Inferior parietal cortex (tissue), 1 donor: Measurements from ENCODE around the gene UGT1A4.
A peak's percentile ranks its signal among the peaks of the same experiment; 100 is the strongest.

Experiments used
- DNase-seq: peaks from one replicate; pipeline ENCODE4 v3.0.0-alpha.2; 2016; ENCODE audit errors: extremely low spot score

UGT1A4 gene

GRCh38 chr2:233791151-233791882 is 72.8 kb downstream of the UGT1A4 start:
- no peak for DNase-seq

GRCh38 chr2:233791883-233792329 is 73.4 kb downstream of the UGT1A4 start:
- DNase-seq, result no peak

DNA sequence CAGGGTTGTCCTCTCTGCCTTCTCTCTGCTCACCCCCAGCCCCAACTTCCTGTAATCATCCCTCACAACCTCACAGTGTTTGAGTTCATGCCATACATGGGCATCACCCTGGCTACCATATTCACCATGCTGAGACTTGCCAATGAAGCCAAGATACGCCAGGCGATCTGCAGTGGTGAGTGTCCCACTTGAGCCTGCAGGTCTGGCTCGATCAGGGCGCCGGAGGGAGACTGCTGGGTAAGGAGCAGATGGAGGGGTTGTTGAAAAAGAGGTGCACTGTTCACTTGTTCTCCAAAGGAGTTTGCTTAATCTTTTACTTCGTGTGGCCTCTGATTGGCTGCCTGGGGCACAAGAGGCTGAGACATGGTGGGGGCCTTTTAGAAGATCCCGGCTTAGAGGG is 74.2 kb downstream of the UGT1A4 start:
- DNase-seq, result no peak

GRCh38 chr2:233793465-233794127 is 75.1 kb downstream of the UGT1A4 start:
- no peak for DNase-seq

DNA sequence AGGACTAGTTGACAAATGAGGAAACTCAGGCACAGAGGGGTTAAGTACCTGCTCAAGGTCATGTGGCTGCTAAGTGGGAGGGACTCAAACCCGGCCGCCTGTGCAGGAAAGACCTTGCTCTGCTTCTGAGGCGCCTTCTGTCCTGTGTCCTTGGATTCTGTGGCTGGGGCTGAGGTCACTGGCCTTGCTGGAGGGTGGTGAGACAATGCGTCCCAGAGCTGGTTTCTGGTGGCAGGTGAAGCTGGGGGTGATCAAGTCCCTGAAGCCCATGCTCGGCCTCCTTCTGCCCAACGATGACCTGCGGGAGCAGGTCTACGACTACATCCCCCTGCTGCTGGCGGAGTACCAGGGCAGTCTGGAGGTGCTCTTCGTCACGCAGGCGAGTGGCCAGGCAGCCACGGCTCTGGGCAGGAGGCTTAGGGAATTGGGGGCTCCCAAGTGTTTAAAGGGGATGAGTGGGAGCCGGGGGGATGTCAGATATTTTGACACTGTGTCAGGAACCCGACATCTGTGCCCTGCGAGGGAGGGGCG is 75.7 kb downstream of the UGT1A4 start:
- no peak for DNase-seq

- no peak for DNase-seq
Observed at GRCh38 chr2:233795735-233796171, 77.2 kb downstream of the UGT1A4 start.

- no peak for DNase-seq
Observed at GRCh38 chr2:233796254-233796653, 77.7 kb downstream of the UGT1A4 start.

DNA sequence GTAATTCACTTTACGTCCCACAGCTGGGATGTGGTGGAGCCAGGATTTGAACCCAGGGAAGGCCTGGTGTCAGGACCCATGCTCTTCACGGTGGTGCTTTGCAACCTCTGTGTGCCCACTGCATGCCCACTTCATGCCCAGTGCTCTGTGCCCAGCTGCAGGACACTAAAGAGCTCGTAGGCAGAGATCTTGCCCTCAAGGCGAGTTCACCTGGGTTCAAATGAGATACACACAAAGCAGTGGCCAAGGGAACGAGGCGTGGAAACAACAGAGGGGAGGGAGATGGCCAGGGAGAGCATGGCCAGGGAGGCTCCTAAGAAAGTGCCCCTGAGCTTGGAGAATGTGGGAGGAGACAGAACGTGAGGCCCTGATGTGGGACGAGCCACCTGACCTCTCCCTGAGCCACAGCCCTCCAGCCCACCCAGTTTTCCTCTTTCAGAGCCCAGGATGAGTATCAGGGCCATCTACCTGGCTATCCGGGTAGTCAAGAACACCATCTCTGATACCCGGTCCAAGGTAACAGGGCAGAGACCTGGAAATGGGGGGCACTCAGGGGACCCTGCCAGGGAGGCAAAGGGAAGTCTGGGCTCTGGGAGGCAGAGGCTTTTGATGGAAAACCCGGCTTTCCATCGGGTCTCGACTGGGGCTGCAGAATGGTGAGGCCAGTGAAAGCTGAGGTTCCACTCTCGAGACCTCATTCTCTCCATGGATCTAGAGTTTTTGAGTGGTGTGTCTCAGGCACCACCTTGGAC is 80.0 kb downstream of the UGT1A4 start:
- no peak for DNase-seq

DNA sequence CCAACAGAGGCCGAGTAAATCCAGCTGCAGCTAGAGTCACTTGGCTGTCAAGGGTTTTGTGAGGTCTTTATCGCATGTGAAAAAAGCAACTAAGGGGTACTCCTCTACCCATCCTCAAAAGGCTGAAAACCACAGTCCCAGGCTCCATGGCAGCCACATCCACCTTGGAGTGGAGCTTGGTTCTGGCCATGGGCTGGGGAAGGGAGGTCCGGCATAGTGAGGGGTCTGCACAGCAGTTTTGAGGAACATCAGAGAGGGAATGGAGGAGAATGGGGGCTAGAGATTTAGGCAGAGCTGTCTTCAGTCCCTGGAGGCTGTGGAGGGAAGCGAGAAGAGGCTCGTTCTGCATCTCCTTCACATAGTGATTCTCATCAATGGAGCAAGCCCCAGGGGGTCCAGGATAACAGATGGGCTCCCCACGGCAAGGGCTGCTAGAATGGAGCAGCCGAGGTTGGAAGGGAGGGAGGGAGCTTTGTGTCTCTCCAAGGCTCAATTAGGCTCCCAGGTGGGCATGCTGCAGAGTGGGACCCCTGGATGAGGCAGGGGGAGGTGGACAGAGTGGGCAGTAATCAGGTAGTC is 80.6 kb downstream of the UGT1A4 start:
- DNase-seq, result no peak

DNA sequence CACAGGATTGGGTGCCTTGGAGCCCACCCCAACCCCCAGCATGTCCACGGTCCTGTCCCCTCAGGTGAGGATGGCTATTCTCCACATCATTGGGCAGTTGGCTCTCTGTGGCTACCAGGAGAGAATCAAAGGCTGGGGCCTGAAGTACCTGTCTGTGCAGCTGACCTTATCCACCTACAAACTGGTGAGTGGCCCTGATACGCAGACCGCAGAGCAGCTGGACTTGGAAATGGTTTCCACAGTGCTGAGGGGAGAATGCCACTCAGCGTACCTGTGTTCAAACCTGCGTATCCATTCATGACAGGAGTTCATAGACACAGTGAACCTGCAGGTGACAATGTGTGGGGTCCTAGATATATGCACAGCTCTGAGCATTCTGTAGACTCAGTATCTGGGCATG is 81.2 kb downstream of the UGT1A4 start:
- DNase-seq, result no peak

- DNase-seq, result no peak
Observed at GRCh38 chr2:233800208-233800607, 81.7 kb downstream of the UGT1A4 start.

- DNase-seq, result peak; percentile 17
Observed at GRCh38 chr2:233801357-233802131, 83.0 kb downstream of the UGT1A4 start.

- DNase-seq, result no peak
Observed at GRCh38 chr2:233802132-233802815, 83.7 kb downstream of the UGT1A4 start.

DNA sequence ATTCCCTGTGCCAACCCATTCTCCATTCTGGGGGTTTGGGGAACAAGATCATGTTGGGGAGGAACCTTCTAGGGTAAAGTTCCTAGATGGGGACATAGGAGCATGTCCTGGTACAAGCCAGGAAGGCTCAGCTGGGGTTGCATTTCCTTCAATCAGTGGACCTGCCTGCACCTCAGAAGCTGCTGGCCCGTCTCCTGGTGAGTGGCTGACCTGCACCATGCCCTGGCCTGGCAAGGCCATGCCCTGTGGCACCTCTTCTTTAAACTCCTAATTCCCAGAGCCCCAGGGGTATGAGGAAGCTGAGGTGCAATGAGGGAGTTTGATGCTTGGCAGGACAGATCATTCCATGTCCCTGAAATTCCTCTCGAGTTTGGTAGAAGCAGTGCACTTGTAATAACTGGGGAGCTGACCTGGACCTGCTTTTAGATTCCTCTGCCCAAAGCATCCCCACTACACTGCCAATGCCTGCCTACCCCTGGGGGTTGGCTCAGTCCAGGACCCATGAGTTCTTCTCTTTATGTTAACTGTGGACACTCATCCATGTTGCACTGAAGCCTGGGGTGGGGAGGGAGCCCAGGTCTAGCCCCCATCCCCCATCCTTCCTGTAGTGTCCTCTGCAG is 84.9 kb downstream of the UGT1A4 start:
- DNase-seq, result no peak

GRCh38 chr2:233803994-233804393 is 85.5 kb downstream of the UGT1A4 start:
- DNase-seq, result no peak

- no peak for DNase-seq
Observed at GRCh38 chr2:233807215-233807865, 88.8 kb downstream of the UGT1A4 start.

DNA sequence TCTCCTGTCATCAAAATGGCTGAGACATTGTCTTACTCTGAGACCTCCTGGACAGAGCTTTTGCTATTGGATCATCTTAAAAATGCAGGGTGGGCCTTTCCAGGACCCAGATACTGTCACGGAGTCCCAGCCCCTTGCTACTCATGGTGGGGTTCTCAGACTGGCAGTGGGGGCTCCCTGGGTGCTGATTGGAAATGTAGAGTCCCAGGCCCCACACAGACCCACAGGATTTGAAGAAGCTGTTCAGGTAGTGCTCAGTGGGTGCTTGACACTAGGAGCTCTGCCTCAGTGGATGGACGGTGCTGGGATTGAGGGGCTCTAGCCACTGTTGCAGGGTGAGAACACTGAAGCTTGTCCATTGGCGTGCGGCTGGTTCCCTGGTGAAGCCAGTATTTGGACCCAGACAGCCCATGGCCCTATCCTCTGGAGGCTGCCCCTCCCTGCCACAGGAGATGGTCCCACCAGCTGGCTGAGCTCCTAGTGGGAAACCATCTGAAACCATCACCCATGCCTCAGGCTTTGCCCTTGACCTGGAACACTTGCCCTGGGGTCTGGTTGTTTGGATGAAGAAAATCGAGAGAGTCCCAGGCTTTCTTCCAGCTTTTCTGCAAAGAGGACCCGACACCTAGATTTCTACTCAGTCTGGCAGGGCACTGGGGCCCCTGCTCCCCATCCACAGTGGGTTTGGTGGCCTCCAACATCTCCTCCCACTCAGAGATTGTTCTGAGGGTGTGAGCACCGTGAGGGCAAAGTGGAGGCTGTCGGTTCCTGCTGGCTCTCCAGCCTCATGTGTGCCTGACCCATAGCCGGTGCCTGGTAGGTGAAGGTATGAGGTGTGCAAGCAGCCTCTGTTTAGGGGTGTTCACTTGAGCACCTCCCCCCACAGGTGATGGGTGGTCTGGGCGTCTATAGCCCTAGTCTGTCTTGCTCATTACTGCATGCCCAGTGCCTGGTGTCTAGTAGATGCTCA is 89.7 kb downstream of the UGT1A4 start:
- no peak for DNase-seq

DNA sequence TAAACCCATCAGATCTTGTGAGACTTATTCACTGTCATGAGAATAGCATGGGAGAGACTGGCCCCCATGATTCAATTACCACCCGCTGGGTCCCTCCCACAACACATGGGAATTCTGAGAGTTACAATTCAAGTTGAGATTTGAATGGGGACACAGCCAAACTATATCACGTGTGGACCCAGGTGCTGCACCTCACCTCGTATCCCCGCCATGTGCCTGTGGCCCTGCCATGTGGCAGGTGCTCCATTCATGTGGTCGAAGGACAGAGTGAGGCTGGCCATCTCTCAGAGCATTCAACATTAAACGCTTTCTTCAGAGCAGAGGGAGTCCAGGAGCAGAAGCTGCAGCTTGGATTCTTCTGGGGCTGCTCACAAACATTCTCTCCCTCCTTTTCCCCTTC is 91.8 kb downstream of the UGT1A4 start:
- DNase-seq, result no peak
